ENCODE data around the gene GRIN3B. TPM values are rescaled to one million over a fixed set of nuclear protein-coding genes. Genes with fewer than 3 reads are reported as not detected.

Gene GRIN3B
- total and polyA plus RNA-seq, 9 of the 15 experiments (the other 6 are each of a cell fraction or from before 2014, with no cell fraction given) = 0.06 to 0.95 (median 0.19) TPM; not detected in 6

DNA sequence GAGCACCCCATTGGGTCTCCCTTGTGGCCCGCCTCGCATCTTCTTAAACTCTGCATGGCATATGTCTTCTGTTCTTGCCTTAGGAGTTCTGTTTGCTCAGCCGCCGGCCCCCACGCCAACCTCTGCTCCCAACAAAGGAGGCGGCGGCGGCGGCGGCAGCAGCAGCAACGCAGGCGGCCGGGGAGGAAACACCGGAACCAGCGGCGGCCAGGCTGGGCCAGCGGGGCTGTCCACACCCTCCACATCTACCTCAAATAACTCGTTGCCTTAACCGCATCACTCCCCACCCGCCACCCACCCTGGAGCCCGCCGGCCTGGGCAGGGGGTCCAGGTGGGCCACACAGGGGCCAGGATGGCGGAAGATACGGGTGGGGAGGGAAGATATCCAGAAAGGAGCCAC lies 28.4 kb upstream of the GRIN3B start:
- TF ChIP-seq CBX5 (IDR thresholded peaks at IDR 0.05; ENCODE audit: borderline replicate concordance, low read depth) (no peak), ZKSCAN8 (CRISPR knock-in tag; IDR thresholded peaks at IDR 0.05) (no peak), SAP30 (IDR thresholded peaks at IDR 0.05; ENCODE audit: borderline replicate concordance, insufficient read depth, low read depth, low read length, poor library complexity, severe bottlenecking) (no peak), SPI1 (IDR thresholded peaks at IDR 0.05; ENCODE audit: borderline replicate concordance, low read depth, low read length) (no peak), RBM22 (IDR thresholded peaks at IDR 0.05; ENCODE audit: low read depth, low read length, poor library complexity, severe bottlenecking) (peak; percentile 64), POLR2G (IDR thresholded peaks at IDR 0.05; ENCODE audit: low read depth, low read length) (peak; percentile 61; the same call in 1 of the 2 replicates)
- TF ChIP-seq, protein P1, sequence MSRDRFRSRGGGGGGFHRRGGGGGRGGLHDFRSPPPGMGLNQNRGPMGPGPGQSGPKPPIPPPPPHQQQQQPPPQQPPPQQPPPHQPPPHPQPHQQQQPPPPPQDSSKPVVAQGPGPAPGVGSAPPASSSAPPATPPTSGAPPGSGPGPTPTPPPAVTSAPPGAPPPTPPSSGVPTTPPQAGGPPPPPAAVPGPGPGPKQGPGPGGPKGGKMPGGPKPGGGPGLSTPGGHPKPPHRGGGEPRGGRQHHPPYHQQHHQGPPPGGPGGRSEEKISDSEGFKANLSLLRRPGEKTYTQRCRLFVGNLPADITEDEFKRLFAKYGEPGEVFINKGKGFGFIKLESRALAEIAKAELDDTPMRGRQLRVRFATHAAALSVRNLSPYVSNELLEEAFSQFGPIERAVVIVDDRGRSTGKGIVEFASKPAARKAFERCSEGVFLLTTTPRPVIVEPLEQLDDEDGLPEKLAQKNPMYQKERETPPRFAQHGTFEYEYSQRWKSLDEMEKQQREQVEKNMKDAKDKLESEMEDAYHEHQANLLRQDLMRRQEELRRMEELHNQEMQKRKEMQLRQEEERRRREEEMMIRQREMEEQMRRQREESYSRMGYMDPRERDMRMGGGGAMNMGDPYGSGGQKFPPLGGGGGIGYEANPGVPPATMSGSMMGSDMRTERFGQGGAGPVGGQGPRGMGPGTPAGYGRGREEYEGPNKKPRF (IDR thresholded peaks at IDR 0.05; ENCODE audit: low read depth, low read length) = no peak
- TF ChIP-seq, protein P2, sequence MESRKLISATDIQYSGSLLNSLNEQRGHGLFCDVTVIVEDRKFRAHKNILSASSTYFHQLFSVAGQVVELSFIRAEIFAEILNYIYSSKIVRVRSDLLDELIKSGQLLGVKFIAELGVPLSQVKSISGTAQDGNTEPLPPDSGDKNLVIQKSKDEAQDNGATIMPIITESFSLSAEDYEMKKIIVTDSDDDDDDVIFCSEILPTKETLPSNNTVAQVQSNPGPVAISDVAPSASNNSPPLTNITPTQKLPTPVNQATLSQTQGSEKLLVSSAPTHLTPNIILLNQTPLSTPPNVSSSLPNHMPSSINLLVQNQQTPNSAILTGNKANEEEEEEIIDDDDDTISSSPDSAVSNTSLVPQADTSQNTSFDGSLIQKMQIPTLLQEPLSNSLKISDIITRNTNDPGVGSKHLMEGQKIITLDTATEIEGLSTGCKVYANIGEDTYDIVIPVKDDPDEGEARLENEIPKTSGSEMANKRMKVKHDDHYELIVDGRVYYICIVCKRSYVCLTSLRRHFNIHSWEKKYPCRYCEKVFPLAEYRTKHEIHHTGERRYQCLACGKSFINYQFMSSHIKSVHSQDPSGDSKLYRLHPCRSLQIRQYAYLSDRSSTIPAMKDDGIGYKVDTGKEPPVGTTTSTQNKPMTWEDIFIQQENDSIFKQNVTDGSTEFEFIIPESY (CRISPR knock-in tag; IDR thresholded peaks at IDR 0.05) = peak; percentile 81
- no peak for DNase-seq (ENCODE audit: extremely low read depth in 1 of 4, low spot score in 3 of 4)
- Histone ChIP-seq H3K9me3 (replicated peaks; ENCODE audit: control insufficient read depth, insufficient read depth, low read depth, low read length) (peaks cover 20% of the 10 kb centered on the region), H3K9me1 (ENCODE audit: control insufficient read depth, insufficient read depth, low read length) (no peaks in the 10 kb centered on the region), H2AFZ (ENCODE audit: low read depth, low read length) (no peak overlapping the region), H3K79me2 (ENCODE audit: control insufficient read depth, insufficient read depth, low read length) (peaks cover 3% of the 10 kb centered on the region; the same call in 1 of the 3 replicates), H3K27me3 (ENCODE audit: control insufficient read depth in 2 of 2, insufficient read depth in 2 of 2, low read length in 2 of 2) (no peaks in the 10 kb centered on the region), H3K4me3 (no peak overlapping the region), H3K27ac (ENCODE audit: extremely low read depth, low read depth, low read length) (no peak overlapping the region), H3K9ac (ENCODE audit: insufficient read depth in 1 of 2, low read depth in 2 of 2, low read length in 2 of 2) (no peak overlapping the region), H3K36me3 (ENCODE audit: control insufficient read depth, insufficient read depth, low read length) (peaks cover 65% of the 10 kb centered on the region), H3K4me2 (ENCODE audit: insufficient read depth, low read length) (no peak overlapping the region), H3K4me1 (replicated peaks in 1 of 2; ENCODE audit: control insufficient read depth in 2 of 2, insufficient read depth in 2 of 2, low read length in 2 of 2) (peaks cover 0 to 37% of the 10 kb centered on the region in 2 experiments; a peak in 2 of 5 replicates), H4K20me1 (replicated peaks; ENCODE audit: control insufficient read depth, insufficient read depth, low read length) (no peaks in the 10 kb centered on the region)
- no peak for FAIRE-seq
- 96% methylated on average over 21 of the region's 24 CpGs for WGBS (ENCODE audit: insufficient coverage, low coverage, missing lambda C conversion rate)
- POLR2A ChIA-PET = no interaction called here
- no peak for ATAC-seq
- intact Hi-C loops (cut with micrococcal nuclease) (no loop called here), in situ Hi-C loops (cut with MboI) (no loop called here)
- CTCF ChIA-PET (ENCODE audit: low intra/inter-chr PET ratio) = interaction anchor here (0.7 kb wide), 1 partner anchor 48 kb away, joined by 5 read pairs; no protein-coding TSS in a partner anchor
- BruUV-seq (replicated peaks) = no TSS peak

All from K562 (cell line).